Stimulated activated CD8-positive, alpha-beta memory T cell treated with anti-CD3 and anti-CD28 coated beads, Interleukin-7, amount 100 ng/mL, for 1 hour (primary cell): Measurements from ENCODE around the gene GNA15.

Experiments
- DNase-seq, 2 donors: peaks; one replicate each; pipeline ENCODE4 v3.0.0-alpha.2; 2020; ENCODE audit warnings: low read depth in 2 of 2

The GNA15 gene

DNA sequence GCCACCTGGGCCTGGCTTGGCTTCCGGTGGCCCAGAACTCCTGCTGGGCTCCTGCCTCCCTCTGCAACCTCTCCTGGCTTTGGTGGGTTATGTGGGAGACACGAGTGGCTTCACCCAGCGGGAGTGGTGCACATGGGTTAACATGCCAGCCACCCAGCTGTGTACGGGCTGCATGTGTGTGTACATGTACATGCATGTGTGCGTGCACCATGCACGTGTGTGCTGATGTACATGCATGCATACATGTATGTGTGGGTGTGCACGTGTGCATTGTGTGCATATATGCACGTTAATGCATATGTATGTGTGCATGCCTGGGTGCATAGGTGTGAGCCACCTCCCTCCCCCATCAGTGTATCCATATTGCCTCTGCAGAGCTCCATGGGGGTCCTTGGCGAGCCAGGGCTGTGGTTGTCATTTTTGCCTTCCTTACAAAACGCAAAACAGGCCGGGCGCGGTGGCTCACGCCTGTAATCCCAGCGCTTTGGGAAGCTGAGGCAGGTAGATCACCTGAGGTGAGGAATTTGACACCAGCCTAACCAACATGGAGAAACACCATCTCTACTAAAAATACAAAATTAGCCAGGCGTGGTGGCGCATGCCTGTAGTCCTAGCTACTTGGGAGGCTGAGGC lies 29.2 kb upstream of the GNA15 start:
- no peak for DNase-seq

DNA sequence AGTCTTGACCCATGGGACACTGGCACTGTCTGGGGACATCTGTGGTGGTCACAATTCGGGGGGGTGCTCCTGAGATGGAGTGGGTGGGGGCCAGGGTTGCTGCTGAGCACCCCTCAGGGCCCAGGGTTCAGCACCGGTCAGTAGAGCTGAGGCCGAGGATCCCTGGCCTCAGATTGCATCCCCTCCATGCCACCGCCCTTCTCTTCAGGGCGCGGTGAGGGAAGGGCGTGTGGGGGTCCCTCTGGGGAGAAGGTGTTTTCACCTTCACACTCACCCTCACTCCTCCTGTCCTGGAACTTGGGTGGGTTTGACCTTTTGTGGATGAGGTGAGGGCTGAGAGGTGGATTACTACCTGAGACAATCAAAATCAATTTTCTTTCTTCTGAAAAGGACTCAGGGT lies 28.2 kb upstream of the GNA15 start:
- DNase-seq, result no peak

DNA sequence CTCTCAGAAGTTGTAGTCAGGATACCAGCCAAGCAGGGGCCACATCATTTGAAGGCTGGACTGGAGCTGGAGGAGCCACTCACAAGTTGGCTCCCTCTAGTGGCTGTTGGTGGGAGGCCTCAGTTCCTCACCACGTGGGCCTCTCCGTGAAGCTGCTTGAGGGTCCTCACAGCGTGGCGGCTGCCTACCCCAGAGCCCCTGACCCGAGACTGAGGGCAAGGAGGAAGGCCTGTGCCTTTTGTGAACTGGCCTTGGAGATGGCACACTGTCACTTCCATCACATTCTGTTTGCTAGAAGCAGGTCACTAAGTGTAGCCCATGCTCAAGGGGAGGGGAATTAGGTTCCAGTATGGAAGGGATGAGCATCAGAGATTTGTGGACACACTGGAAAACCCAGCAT lies 27.1 kb upstream of the GNA15 start:
- peak; percentile 45 to 46 for DNase-seq

DNA sequence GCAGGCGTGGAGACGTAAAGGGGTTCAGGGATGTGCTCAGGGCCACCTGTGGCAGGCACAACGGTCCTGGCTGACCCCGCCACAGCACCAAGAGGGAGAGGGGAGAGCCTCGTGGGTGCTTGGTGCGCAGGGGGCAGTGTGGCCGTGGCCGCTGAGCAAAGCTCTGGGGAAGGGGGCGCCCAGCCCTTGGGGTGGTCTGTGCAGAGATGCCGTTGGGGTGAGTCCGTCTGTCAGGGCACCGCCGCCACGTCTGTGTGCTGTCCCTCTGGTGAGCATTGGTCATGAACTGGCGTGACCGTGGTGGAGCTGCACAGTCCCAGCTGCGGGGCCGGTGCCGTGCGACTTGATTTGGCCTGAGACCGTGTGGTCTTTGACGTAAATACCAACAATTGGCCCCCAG lies 26.3 kb upstream of the GNA15 start:
- no peak for DNase-seq

DNA sequence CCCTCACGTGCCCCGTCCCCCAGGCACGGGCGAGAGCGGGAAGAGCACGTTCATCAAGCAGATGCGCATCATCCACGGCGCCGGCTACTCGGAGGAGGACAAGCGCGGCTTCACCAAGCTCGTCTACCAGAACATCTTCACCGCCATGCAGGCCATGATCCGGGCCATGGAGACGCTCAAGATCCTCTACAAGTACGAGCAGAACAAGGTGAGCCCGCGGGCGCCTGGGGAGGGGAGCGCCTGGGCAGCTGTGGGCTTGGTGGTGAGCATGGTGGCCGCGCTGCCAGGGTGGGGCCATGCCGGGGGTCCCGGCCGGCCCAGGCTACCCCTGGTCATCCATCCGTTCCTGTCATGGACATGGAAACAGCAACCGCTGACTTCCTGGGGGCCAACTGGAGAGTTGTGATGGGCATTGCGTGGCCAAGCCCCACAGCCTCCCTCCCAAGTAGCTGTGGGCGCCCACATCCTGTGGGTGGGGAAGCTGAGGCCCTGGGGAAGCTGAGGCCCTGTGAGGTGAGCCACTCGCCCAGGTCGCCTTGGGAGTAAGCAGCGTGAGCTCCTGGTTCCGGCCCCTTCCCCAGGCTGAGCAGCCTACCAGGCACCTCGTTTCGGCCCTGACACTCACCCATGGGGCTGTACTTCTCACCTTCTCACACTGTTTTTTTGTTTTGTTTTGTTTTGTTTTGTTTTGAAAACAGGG lies 25.6 kb upstream of the GNA15 start:
- no peak for DNase-seq

DNA sequence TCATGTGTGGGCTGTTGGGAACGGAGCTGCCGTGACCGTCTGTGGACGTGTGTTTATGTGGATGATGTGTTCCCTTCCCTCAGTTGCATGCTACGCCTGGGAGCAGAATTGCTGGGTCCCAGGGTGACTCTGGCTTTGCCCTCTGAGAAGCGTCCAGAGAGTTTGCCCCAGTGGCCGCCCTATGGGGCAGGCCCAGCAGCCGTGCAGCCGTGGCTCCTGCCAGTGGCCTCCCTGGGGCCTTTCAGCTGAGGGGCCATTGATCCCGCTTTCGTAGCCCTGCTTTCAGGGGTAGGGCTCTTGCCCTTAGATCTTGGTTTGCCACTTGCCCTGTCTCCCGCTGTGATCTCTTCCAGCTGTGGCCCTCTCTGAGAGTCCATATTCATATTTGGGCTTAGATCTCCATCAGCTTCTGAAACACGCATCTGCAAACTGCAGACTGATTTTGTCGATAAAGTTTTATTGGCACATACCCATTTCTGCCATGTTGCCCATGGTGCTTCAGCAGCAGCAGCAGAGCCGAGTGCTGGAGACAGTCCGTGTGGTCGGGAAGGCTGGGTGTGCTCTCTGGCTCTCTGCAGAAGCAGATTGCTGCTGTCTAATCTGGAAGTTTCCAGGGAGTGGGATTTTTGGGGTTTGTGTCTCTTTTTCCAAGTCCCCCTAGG lies 24.1 kb upstream of the GNA15 start:
- DNase-seq, result no peak

DNA sequence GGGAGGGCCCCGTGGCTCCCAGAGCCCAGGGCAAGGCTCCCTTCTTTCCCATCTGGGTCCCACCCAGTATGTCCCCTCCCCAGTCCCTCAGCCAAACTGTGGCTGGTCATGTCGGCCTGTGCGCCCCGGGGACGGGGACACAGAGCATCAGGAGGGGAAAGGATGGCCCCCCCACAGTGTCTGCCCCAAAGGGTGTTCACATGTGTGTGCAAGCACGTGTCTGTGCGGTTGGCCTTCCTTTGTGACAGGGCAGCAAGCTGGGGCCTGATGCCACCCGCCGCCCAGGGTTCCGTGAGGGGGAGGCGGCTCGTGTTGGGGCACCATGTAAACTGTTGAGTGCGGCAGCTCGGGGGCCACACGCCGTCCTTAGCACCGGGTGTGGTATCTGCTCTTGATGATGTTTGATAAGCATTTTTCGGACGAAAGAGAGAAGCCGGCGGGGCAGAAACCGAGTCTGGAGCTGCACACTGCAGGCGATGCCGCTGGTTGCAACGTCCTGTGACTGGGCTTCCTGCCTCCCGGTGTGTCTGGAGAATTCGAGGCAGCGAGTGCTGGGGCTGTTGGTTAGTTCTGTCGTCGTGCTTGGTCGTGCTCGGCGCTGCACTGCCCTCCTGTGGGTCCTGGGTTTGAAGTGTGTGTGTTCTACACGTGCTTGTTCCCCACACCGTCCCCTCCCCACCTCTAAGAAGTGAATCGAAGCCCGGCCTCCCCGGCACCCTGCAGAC lies 23.3 kb upstream of the GNA15 start:
- no peak for DNase-seq

DNA sequence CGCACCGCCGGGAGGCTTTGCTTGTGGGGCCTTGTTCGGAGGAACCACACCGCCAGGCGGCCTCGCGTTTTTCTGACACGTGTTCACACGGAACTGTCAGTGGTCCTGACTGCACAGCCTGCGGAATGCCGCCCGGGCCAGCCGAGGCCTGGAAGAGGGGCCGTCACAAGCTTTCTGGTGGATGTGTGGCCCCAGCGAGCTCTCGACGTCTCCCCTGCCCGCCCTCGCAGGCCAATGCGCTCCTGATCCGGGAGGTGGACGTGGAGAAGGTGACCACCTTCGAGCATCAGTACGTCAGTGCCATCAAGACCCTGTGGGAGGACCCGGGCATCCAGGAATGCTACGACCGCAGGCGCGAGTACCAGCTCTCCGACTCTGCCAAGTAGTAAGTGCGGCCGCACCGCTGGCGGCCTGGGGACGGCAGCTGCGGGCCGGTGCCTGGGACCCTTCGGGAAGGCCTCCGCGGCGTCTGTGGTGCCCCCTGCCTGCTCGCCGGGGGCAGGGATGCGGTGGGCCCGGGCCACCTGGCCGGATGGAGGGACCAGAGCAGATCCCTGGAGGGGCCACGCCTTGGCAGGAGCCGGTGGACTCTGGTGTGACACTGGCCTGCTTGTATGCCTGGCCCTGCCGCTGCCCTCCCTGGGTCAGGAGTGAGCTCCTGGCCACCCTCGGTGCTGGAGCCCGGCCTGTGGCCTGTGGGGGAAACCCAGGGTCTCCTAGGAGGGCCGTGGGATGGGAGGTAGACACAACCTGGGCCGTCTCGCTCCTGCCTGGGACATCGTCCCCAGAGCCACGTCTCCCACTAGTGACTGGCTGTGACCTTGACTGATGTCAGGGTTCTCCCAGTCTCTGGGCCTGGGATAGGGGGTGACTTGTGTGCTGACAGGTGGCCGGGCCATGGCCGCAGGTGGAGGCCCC lies 22.5 kb upstream of the GNA15 start:
- no peak for DNase-seq

DNA sequence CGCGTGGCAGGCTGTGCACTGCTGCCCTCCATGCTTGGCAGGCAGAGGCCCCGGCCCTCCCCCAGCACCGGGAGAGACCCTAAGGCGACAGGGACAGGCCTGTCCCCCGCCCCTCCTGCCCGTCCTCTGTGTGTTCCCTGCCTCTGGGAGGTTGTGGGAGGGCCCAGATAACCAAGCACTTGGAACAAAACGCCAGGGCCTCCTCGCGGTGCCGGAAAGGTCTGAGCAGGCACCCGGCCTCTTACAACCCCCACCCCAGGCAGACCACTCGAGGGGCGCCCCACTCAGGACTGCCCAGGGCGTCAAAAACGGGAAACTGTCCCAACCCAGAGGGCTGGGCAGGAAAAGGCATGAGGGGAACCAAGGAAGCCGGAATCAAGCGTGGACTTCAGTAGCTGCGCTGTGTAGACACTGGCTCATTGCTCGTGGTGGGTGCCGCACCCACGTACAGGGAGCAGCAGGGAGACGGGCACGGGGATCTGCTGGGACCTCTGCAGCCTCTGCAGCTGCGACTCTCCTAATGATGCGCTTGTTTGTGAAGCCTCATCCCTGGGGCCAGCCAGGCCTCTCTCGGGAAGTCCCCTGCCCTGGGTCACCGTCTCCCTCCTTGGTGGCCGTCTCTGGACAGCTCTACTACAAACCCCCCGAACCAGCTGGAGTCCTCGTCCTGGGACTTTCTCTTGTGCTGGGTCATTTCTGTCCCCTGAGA lies 21.7 kb upstream of the GNA15 start:
- no peak for DNase-seq

DNA sequence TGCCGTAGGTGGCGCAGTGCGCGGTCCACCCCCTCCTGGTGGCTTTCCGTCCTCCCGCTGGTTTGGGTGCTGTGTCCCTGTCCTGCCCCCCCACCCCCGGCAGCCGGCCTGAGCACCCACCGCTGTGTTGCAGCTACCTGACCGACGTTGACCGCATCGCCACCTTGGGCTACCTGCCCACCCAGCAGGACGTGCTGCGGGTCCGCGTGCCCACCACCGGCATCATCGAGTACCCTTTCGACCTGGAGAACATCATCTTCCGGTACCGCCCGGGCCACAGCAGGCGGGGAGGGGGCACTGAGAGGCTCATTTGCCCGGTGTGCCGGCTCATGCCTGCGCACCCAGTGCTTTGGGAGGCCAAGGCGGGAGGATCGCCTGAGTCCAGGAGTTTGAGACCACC lies 21.0 kb upstream of the GNA15 start:
- DNase-seq, result no peak

DNA sequence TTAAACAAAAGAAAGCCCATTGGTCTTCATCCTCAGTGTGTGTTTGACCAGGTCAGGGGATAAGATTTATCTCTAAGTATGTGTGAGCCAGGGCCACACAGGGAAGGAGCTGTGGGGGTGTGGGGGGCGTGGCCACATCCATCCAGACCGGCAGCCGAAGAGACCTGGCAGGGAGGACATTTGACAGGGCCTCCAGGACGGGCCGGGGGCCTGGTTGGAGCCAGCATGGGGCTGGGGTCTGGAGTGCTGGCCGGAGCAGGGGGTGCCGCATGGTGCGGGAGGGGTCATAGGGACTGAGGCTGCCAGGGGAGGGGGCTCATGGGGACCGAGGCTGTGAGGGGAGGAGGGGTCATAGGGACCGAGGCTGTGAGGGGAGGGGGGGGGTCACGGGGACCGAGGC lies 20.4 kb upstream of the GNA15 start:
- no peak for DNase-seq

DNA sequence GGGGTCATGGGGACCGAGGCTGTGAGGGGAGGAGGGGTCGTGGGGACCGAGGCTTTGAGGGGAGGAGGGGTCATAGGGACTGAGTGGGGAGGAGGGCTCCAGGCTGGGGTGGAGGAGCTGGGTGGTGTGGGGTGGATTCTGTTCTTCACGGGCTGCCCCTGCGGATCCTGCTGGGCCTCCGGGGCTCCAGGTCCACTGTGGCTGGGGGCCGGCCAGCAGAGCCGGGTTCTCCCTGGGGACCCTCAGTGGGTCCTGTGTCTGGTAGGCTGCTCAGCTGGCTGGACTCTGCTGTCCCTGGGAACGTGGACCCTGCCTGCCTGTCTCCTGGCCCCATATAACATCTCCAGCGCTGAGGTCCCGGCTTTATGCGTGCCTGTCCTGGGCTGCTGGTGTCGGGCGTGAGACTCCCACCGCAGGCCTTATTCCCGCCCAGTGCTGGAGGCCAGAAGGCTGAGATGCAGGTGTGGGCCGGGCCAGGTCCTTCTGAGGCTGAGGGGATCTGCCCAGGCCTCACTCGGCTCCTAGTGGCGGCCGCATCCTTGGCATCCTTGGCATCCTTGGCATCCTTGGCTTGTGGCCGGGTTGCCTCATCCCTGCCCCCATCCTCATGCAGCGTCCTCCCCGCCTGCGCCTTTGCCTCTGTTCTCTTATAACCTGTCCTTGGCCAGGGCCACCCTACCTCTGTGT lies 19.8 kb upstream of the GNA15 start:
- DNase-seq, result no peak

DNA sequence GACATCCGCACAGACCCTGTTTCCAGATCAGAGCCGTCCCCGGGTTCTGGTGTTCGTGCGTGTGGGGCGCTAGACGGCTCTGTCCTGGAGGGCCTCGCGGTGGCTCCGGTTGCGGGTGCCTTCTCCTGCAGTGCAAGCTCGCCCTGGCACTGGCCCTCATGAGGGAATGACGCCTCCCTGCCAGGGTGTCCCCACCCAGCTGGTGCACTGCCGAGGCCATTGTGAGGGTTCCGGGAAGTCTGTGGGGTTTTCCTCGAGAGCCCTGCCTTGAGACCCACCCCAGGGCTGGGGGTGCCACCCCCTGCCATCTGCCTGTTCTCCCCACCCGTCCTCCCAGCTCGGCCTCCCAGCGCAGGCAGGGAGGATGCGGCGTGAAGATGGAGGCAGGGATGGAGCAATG lies 19.2 kb upstream of the GNA15 start:
- no peak for DNase-seq

DNA sequence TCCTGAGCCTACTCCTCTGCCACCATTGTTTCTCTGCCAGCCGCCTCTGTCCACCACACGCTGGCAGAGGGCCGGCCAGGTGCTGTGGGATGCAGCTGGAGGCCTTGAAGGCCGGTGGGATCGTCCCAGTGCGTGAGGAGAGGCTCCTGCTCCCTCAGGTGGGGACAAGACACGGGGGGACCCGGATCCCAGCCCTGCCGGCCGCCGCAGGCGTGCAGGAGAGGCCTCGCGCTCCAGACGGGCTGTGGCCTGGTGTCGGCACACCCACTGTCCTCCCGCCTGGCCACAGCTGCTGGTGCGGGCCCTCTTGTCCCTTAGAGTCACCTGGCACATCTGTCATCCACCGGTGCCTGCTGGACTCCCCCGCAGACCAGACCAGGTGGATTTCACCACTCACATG lies 18.1 kb upstream of the GNA15 start:
- no peak for DNase-seq

DNA sequence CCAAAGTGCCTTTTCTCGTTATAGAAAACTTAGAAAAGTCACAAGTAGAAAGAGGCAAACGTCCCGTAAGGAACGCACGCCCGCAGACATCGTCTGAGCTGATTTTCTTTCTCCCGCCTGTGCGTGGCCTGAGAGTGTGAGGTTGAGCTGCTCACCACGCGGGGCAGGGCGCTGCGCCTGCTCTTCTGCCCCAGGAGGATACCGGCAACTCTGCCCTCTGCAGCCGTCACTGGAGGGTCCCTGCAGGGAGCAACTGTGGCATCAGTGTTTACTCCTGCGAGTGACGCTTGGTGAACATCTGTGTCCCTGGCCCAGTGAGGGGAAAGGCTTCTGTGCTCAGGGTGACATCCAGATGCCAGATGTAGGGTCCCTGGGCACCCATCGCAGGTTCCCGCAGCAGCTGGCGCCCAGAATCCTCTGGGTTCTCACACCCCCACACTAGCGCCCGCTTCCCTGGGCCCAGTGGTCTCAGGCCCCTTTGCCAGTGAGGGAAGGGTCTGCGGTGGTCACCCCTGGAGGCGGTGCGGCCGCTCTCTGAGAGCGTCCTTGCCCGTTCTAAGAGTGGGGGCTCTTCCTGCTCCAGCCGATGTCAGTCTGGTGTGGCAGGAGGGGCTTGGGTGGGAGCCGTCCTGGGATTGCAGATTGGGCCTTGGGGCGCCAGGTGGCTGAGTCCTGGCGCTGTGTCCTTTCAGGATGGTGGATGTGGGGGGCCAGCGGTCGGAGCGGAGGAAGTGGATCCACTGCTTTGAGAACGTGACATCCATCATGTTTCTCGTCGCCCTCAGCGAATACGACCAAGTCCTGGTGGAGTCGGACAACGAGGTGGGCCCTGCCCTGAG lies 17.4 kb upstream of the GNA15 start:
- no peak for DNase-seq

DNA sequence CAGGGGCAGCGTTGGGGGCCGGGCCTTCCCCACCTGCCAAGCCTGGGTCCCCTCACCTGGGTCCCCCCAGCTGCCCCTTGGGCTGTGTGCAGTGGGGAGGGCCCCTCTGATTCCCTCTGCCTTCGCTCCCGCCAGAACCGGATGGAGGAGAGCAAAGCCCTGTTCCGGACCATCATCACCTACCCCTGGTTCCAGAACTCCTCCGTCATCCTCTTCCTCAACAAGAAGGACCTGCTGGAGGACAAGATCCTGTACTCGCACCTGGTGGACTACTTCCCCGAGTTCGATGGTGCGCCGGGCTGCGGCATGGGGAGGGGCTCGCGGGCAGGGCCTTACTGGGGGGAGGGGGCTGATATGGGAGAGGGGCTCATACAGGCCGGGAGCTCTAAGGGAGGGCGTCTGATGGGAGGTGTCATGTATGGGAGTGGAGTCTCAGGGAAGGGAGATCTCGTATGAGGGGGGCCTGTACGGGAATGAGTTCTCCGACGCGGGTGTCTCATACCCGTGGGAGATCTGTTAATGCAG lies 16.7 kb upstream of the GNA15 start:
- DNase-seq, result no peak

DNA sequence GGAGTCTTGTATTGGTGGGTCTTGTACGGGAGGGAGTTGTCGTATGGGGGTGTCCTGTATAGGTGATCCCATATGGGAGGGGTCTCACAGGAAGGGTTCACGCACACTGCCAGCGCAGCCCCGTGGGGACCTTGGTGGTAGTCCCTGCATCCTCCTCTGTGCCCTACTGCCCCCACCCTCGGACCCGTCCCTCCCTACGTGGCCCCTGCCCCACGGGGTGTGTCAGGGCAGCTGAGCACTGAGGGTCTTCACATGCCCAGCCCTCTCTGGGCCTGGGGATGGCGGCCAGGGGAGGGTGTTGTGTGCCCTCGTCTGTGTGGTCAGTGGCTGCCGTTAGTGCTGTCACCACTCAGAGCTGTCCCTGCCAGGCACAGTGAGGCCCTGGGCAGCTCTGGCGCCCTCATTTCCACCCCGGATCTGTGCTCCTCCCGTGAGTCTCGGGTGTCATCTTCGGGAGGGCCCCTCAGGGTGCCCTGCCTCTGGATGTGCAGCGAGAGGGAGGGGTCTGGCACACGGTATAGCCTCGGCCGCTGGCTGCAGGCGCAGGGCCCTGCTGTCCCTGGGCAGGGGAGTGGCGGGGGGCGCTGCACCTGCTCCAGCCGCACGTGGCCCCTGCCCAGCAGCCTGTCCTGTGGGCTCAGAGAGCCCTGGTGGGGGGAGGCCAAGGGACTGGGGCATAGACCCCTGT lies 16.0 kb upstream of the GNA15 start:
- DNase-seq, result no peak

DNA sequence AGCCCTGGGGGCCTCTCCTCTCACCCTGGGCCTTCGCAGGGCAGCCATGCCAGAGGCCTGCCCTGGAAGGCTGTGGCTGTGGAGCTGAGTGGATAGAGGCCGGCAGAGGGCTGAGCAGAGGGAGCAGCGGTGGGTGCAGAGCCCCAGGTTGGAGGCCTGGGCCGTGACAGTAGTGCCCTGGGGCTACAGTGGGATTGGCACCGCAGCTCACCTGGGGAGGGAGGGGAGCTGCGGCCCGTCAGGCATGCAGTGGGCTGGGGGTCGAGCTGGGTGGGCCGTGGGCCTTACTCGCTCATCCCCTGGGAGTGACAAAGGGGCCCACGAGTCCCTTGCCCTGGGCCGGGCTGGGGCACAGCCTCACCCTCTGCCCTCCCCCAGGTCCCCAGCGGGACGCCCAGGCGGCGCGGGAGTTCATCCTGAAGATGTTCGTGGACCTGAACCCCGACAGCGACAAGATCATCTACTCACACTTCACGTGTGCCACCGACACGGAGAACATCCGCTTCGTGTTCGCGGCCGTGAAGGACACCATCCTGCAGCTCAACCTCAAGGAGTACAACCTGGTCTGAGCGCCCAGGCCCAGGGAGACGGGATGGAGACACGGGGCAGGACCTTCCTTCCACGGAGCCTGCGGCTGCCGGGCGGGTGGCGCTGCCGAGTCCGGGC lies 15.1 kb upstream of the GNA15 start:
- no peak for DNase-seq
